A549 (cell line): ENCODE data around the gene MYEOV. TPM values are rescaled to one million over a fixed set of nuclear protein-coding genes. Genes with fewer than 3 reads are reported as not detected.

Source experiments
- ATAC-seq, 2 experiments: fragments of 200-7000 bp in 1 of 2; fragments of >200 bp in 1 of 2; cut with Nextera tagmentation in 1 of 2; cut with Tn5 transposase in 1 of 2; 3 replicates each; pipeline versions ENCODE4 v1.8.0 to v1.9.1; 2018 to 2020; ENCODE audit warnings: mild to moderate bottlenecking in 1 of 2, moderate library complexity in 1 of 2
- CTCF ChIA-PET: fragments of 300-600 bp; sonication (Branson Sonifier 250); formaldehyde crosslinking; extraction: SDS; loops from one replicate; lab custom pipeline; 2021; ENCODE audit warnings: antibody characterized with exemption, inconsistent platforms; lab: Yijun Ruan, JAX
- POLR2A ChIA-PET: fragments of 350-600 bp; formaldehyde crosslinking; extraction: SDS; loops from one replicate; lab custom pipeline; 2021; ENCODE audit warnings: antibody characterized with exemption, inconsistent platforms; lab: Yijun Ruan, JAX
- DNase-seq, 2 experiments: peaks; one replicate each; pipeline versions ENCODE4 v3.0.0 to v3.0.0-alpha.2; 2011 to 2016; ENCODE audit warnings: low read depth in 1 of 2, low spot score in 1 of 2
- FAIRE-seq: peaks from 2 replicates; lab custom pipeline; 2011; peaks lifted over from hg19 to GRCh38; lab: Jason Lieb, UNC
- H3K27ac ChIP-seq, 2 experiments: fragments of >200 bp; sonication (Bioruptor Twin); formaldehyde crosslinking; 3 replicates each; pipeline ENCODE4 v1.5.1; 2016 to 2017
- H3K4me1 ChIP-seq: fragments of >200 bp; sonication (Bioruptor Twin); formaldehyde crosslinking; 3 replicates; pipeline ENCODE4 v1.6.1; 2016
- H3K4me2 ChIP-seq: fragments of >200 bp; sonication (Bioruptor Twin); formaldehyde crosslinking; 3 replicates; pipeline ENCODE4 v1.6.1; 2016
- H3K4me3 ChIP-seq: fragments of >200 bp; sonication (Bioruptor Twin); formaldehyde crosslinking; 3 replicates; pipeline ENCODE4 v1.5.1; 2016
- H3K9me3 ChIP-seq: fragments of >200 bp; sonication (Bioruptor Twin); formaldehyde crosslinking; 3 replicates; pipeline ENCODE4 v1.6.1; 2016
- CBX2 ChIP-seq: fragments of 200-600 bp; sonication (generic); IDR thresholded peaks from 2 replicates; pipeline ENCODE4 v1.6.1; 2016; ENCODE audit warnings: low read depth, mild to moderate bottlenecking, borderline replicate concordance
- CEBPB ChIP-seq, 2 experiments: fragments of >200 bp in 1 of 2; sonication (Bioruptor Twin) in 1 of 2; formaldehyde crosslinking in 1 of 2; IDR thresholded peaks; 2 replicates each; pipeline ENCODE4 v1.6.1; 2012 to 2016
- CHD4 ChIP-seq: fragments of 200-600 bp; sonication (generic); IDR thresholded peaks from 2 replicates; pipeline ENCODE4 v1.6.1; 2016; ENCODE audit warnings: antibody characterized with exemption, mild to moderate bottlenecking, borderline replicate concordance
- EP300 ChIP-seq, 2 experiments: fragments of >200 bp; sonication (Bioruptor Twin); formaldehyde crosslinking; IDR thresholded peaks; 2 replicates in 1 of 2; 3 replicates in 1 of 2; pipeline ENCODE4 v1.6.1; 2016 to 2017
- FOSL2 ChIP-seq, 2 experiments: fragments of 450-650 bp in 1 of 2; fragments of >200 bp in 1 of 2; sonication (Bioruptor Twin) in 1 of 2; formaldehyde crosslinking; IDR thresholded peaks; 2 replicates each; pipeline versions ENCODE4 v1.5.0 to v1.6.1; 2016 to 2020; ENCODE audit warnings: mild to moderate bottlenecking in 1 of 2, moderate library complexity in 1 of 2
- GATA3 ChIP-seq: IDR thresholded peaks from 2 replicates; pipeline ENCODE4 v1.6.1; 2012; ENCODE audit warnings: borderline replicate concordance
- HOXA7 ChIP-seq: fragments of 250-450 bp; sonication (Bioruptor Pico); IDR thresholded peaks from 2 replicates; pipeline ENCODE4 v1.5.0; 2020; ENCODE audit warnings: mild to moderate bottlenecking, moderate library complexity
- KDM5A ChIP-seq: fragments of 200-600 bp; sonication (generic); IDR thresholded peaks from 2 replicates; pipeline ENCODE4 v1.6.1; 2016; ENCODE audit warnings: antibody characterized with exemption, mild to moderate bottlenecking
- MAZ ChIP-seq: fragments of 150-350 bp; IDR thresholded peaks from 2 replicates; pipeline ENCODE4 v1.6.1; 2014; ENCODE audit warnings: antibody characterized with exemption, low read depth, low read length, borderline replicate concordance
- MYC ChIP-seq: IDR thresholded peaks from 2 replicates; pipeline ENCODE4 v1.6.1; 2012; ENCODE audit warnings: mild to moderate bottlenecking, inconsistent platforms, low read length, improper control_type of control experiment, borderline replicate concordance
- POLR2AphosphoS2 ChIP-seq: conservative IDR thresholded peaks from 2 replicates; pipeline ENCODE4 v1.6.1; 2012; ENCODE audit warnings: low read length, improper control_type of control experiment, inconsistent platforms
- RARB ChIP-seq: fragments of 250-450 bp; sonication (Bioruptor Pico); IDR thresholded peaks from 2 replicates; pipeline ENCODE4 v1.8.0; 2021; ENCODE audit warnings: mild to moderate bottlenecking, moderate library complexity
- RFX5 ChIP-seq: fragments of 450-650 bp; IDR thresholded peaks from 2 replicates; pipeline ENCODE4 v1.7.1; 2014; ENCODE audit warnings: antibody characterized with exemption, mild to moderate bottlenecking, moderate library complexity
- SREBF2 ChIP-seq: fragments of 450-650 bp; IDR thresholded peaks from 2 replicates; pipeline ENCODE4 v1.6.1; 2014; ENCODE audit warnings: mild to moderate bottlenecking, moderate library complexity
- ZC3H11A ChIP-seq: fragments of 450-650 bp; IDR thresholded peaks from 2 replicates; pipeline ENCODE4 v1.6.1; 2014; ENCODE audit warnings: antibody characterized with exemption, mild to moderate bottlenecking
- WGBS: methylation state at CpG from one replicate; pipeline ENCODE4 v1.1.6; 2017; ENCODE audit errors: missing lambda C conversion rate; 5-methylcytosine and 5-hydroxymethylcytosine counted together
- polyA plus RNA-seq, 4 experiments: library from polyadenylated mRNA; depleted of rRNA in 3 of 4; stranded (reverse); fragments of >200 nt; fragmentation: RNase III in 1 of 4; extraction: RNeasy Plus Mini Kit Qiagen cat#74134 plus additional on column Dnase treatment in 1 of 4; gene quantifications; 2 replicates in 3 of 4; 3 replicates in 1 of 4; pipeline ENCODE4 v1.2.3, GENCODE V29; 2011 to 2017
- TF ChIP-seq, protein P1 (sequence below): fragments of 450-650 bp; IDR thresholded peaks from 2 replicates; pipeline ENCODE4 v1.6.1; 2014; ENCODE audit warnings: antibody characterized with exemption
- TF ChIP-seq, protein P2 (sequence below): fragments of >200 bp; sonication (Bioruptor Twin); formaldehyde crosslinking; IDR thresholded peaks from 2 replicates; pipeline ENCODE4 v1.6.1; 2016
- TF ChIP-seq, protein P3 (sequence below): IDR thresholded peaks from 2 replicates; pipeline ENCODE4 v1.6.1; 2012; ENCODE audit warnings: low read depth, borderline replicate concordance

Gene MYEOV
- polyA plus RNA-seq, 2 of the 4 experiments (the other 2 are of a cell fraction): 92.3 to 102 TPM

DNA sequence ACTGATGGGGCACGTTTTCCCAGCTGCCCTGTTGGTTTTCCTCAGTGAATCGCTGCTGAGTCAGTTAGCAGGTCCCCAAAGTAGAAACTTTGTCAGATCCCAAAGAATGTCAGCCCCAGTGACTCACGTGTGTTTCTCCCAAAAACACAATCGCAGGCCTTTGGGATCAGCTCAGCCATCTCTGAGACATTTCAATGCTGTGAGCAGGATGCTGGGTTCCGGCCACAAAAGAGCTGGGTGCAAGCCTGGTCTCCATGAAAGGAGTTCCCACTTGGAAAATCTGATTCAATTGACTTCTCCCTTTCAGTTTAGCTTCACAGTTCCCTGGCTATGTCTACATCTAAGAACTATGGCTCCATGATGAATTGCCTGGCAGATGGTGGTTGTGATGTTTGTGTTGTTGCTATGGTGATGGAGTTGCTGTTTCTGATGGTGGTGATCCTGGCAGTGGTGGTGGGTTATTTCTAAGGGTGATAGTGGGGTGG, 28.0 kb downstream of the MYEOV start:
- peaks cover 11% of the 10 kb centered on the region; the same call in 1 of the 3 replicates for H3K9me3 ChIP-seq
- 40% methylated on average over 4 of the region's 5 CpGs for WGBS
- no peak; a peak in 1 of 6 replicates for ATAC-seq
- FAIRE-seq: no peak
- no peak for DNase-seq
- H3K27ac ChIP-seq: peak overlapping the region in 1 of 2 experiments; percentile 85; a peak in 3 of 6 replicates
- CTCF ChIA-PET: interaction anchor here (1.2 to 1.6 kb wide), 2 partner anchors 220 to 321 kb away, joined by 3 to 5 read pairs; no protein-coding TSS in a partner anchor
- H3K4me3 ChIP-seq: no peak overlapping the region
- TF ChIP-seq CHD4 (no peak), FOSL2 (IDR thresholded peaks at IDR 0.05) (no peak), FOSL2 (CRISPR knock-in tag; IDR thresholded peaks at IDR 0.05) (peak; percentile 46; the same call in 1 of the 2 replicates)
- TF ChIP-seq, all 56 proteins: peak for 1
- H3K4me1 ChIP-seq: peaks cover 28% of the 10 kb centered on the region
- peak overlapping the region; percentile 60; the same call in 2 of the 3 replicates for H3K4me2 ChIP-seq
- POLR2A ChIA-PET: no interaction called here

DNA sequence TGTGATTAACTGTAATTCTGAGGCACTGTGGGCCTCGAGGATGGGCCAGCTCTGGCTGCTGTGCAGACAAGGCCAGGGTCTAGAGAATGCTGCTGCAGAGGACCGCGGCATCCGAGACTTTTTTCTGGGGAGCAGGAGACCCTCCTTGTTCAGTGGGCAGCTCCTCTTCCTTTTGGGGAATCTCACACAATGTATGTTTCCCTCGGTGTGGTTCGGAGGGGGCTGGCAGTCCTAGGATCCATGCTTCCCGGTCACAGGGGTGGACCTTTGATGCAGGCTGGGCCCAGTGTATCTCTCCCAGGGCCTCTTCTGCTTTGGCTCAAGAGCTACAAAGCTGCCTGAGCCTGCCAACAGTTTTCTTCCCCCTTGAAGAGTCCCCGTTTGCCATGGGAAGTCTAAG, 31.5 kb downstream of the MYEOV start:
- no peak overlapping the region for H3K4me3 ChIP-seq
- DNase-seq (no peak), ATAC-seq (no peak; a peak in 2 of 6 replicates), FAIRE-seq (no peak)
- peak overlapping the region in 1 of 2 experiments; percentile 15; a peak in 2 of 6 replicates for H3K27ac ChIP-seq
- TF ChIP-seq POLR2AphosphoS2: no peak
- TF ChIP-seq, protein P1, sequence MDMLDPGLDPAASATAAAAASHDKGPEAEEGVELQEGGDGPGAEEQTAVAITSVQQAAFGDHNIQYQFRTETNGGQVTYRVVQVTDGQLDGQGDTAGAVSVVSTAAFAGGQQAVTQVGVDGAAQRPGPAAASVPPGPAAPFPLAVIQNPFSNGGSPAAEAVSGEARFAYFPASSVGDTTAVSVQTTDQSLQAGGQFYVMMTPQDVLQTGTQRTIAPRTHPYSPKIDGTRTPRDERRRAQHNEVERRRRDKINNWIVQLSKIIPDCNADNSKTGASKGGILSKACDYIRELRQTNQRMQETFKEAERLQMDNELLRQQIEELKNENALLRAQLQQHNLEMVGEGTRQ: no peak
- TF ChIP-seq SREBF2: no peak
- no peak for TF ChIP-seq HOXA7 (CRISPR knock-in tag)
- no peak for TF ChIP-seq MYC
- no peak for TF ChIP-seq MAZ
- no peak for TF ChIP-seq CBX2
- TF ChIP-seq, protein P2, sequence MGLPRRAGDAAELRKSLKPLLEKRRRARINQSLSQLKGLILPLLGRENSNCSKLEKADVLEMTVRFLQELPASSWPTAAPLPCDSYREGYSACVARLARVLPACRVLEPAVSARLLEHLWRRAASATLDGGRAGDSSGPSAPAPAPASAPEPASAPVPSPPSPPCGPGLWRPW: no peak
- TF ChIP-seq ZC3H11A: no peak
- TF ChIP-seq RARB: no peak
- TF ChIP-seq EP300 (IDR thresholded peaks at IDR 0.05): no peak
- TF ChIP-seq, protein P3, sequence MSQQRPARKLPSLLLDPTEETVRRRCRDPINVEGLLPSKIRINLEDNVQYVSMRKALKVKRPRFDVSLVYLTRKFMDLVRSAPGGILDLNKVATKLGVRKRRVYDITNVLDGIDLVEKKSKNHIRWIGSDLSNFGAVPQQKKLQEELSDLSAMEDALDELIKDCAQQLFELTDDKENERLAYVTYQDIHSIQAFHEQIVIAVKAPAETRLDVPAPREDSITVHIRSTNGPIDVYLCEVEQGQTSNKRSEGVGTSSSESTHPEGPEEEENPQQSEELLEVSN: no peak
- no peak for TF ChIP-seq GATA3
- TF ChIP-seq KDM5A: no peak
- TF ChIP-seq RFX5: no peak
- peaks cover 24% of the 10 kb centered on the region for H3K4me1 ChIP-seq
- 91% methylated on average over 8 of the region's 8 CpGs for WGBS
- ChIA-PET POLR2A (no interaction called here), CTCF (interaction anchor here (1.0 to 2.0 kb wide), 2 partner anchors 8 to 345 kb away, joined by 3 to 5 read pairs; no protein-coding TSS in a partner anchor)
- no peaks in the 10 kb centered on the region for H3K9me3 ChIP-seq
- H3K4me2 ChIP-seq: no peak overlapping the region

DNA sequence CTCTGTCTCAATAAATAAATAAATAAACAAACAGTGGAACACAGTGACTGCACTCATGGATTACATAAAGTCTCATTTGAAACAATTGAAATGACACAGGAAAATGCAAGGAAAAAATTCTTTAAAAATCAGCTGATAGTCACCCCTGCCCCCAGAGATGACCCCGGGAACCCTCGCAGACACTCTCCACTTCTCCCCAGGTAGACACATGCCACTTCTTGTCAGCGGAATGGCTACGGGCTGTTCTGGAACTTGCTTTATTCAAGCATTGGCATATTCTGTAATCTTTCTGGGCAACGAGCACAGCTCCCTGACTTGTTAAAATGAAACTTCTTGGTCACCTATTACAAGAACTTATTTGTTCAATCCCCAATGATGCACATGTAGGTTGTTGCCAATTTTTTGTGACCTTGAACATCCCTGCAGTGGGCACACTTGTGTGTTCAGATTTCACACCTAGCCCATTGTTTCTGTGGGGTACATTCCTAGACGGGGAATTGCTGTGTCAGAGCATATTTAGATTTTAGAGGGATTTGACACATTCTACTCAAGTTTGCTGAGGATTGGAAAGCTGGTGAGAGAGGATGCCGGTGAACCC, 32.8 kb downstream of the MYEOV start:
- ChIA-PET POLR2A (no interaction called here), CTCF (interaction anchor here (1.1 to 2.0 kb wide), 4 partner anchors 9 to 344 kb away, joined by 3 to 5 read pairs (median 4); no protein-coding TSS in a partner anchor)
- H3K4me2 ChIP-seq: no peak overlapping the region
- DNase-seq (no peak), ATAC-seq (no peak), FAIRE-seq (no peak)
- H3K4me1 ChIP-seq: peaks cover 11% of the 10 kb centered on the region
- no peak for TF ChIP-seq SREBF2
- TF ChIP-seq KDM5A: no peak
- no peak for TF ChIP-seq EP300 (IDR thresholded peaks at IDR 0.05)
- no peak for TF ChIP-seq RARB
- no peak for TF ChIP-seq CEBPB (IDR thresholded peaks at IDR 0.05)
- 87% methylated on average over 7 of the region's 7 CpGs for WGBS
- H3K4me3 ChIP-seq: no peak overlapping the region
- no peaks in the 10 kb centered on the region; the same call in 2 of the 3 replicates for H3K9me3 ChIP-seq
- H3K27ac ChIP-seq: peak overlapping the region in 1 of 2 experiments; percentile 52; a peak in 3 of 6 replicates
